C4-2B (cell line): ENCODE data around the gene JAZF1.

Experiments
- ZFX ChIP-seq: fragments of 450-650 bp; IDR thresholded peaks from 2 replicates; pipeline ENCODE4 v1.6.1; 2017
- TF ChIP-seq, protein P1 (sequence below): fragments of 450-650 bp; conservative IDR thresholded peaks from 2 replicates; pipeline ENCODE4 v1.5.1; 2017; ENCODE audit warnings: mild to moderate bottlenecking

DNA sequence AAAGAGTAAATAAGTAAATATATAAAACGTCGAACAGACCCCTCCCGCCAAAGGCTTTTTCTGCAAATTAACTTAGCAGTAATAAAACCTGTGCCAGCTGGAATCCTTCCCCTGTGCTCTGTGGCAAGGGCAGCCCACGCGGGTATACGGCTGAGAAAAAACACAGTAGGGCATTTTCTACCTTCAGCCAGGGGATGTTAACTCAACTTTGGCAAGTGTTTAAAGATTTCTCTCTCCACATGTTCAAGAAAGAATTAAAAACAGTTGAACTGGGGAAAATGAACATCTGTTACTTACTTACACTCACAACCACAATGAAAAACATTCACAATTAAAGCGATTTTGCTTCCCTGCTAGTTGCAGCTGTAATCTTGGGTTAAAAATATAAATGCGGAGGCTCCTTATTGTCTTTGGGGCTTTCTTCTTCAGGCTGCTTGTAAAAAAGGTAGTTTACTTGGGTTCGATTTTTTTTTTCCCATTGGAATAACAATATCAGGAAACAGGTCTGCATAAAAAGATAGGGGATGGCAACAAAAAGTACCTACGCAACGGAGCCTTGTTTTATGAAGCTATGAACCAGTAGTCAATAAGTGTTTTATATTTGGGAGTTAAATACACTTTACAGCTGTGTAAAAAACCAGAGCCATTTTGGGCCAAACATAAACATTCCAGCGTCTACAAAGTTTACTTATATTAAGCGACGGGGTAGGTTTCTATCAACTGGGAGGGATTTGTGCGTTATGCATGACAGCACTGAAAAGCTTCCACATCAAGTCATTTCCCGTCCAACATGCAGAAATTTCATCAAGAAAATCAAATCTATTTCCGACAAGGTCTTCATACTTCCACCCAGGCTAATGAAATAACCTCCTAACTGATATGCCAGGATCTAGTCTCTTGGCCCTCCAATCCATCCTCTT is 308.0 kb downstream of the JAZF1 start:
- TF ChIP-seq ZFX, result no peak
- TF ChIP-seq, protein P1, sequence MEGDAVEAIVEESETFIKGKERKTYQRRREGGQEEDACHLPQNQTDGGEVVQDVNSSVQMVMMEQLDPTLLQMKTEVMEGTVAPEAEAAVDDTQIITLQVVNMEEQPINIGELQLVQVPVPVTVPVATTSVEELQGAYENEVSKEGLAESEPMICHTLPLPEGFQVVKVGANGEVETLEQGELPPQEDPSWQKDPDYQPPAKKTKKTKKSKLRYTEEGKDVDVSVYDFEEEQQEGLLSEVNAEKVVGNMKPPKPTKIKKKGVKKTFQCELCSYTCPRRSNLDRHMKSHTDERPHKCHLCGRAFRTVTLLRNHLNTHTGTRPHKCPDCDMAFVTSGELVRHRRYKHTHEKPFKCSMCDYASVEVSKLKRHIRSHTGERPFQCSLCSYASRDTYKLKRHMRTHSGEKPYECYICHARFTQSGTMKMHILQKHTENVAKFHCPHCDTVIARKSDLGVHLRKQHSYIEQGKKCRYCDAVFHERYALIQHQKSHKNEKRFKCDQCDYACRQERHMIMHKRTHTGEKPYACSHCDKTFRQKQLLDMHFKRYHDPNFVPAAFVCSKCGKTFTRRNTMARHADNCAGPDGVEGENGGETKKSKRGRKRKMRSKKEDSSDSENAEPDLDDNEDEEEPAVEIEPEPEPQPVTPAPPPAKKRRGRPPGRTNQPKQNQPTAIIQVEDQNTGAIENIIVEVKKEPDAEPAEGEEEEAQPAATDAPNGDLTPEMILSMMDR, result no peak
